ENCODE measurements around the gene GPR161.
"Not testable (repeated sequence)": the region's sequence is repeated elsewhere in the genome, so short reads cannot be mapped to it uniquely, and the experiment has no call there.

GPR161 gene, protein sequence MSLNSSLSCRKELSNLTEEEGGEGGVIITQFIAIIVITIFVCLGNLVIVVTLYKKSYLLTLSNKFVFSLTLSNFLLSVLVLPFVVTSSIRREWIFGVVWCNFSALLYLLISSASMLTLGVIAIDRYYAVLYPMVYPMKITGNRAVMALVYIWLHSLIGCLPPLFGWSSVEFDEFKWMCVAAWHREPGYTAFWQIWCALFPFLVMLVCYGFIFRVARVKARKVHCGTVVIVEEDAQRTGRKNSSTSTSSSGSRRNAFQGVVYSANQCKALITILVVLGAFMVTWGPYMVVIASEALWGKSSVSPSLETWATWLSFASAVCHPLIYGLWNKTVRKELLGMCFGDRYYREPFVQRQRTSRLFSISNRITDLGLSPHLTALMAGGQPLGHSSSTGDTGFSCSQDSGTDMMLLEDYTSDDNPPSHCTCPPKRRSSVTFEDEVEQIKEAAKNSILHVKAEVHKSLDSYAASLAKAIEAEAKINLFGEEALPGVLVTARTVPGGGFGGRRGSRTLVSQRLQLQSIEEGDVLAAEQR

DNA sequence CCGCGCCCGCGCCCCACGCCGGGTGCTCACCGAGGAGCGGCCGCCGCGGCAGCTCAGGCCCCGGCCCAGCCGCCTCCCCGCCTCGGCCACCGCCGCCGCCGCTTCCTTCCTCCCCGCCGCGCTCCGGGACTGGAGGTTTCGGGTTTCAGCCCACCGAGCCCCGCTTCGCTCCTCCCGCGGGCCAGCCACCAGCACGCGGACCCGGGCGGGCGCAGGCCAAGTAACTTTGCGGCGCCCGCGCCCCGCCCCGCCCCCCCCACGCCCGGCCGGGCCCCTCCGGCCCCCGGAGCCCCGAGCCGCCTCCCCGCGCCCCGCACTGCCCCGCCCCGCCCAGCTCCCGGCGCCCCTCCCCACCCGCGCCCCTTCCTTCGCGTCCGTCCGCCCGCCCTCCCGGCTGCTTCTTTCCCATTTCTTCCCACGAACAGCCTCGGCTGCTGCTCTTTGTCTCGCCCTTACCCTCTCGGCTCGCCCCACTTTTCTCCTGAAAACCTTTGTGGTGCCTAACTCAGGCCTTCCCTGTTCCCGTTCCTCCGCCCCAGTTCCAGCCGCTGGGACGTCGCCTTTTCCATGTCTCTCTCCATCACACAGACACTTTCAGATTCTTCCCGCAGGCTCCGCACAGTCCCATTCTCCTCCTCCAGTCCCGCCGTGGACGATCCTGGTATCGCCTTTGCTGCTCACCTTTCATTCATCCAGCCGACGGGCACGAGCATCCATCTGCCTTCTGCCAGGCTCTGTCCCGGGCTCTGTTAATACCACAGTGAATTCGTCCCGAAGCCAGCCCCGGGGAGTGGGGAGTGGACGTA is at the start of gene GPR161:
TSS of gene GPR161 (minus strand) at position 222 of the 806 bp plus-strand sequence. CDS start 32,080 bp downstream, outside the sequence.
- DNase-seq: no peak

DNA sequence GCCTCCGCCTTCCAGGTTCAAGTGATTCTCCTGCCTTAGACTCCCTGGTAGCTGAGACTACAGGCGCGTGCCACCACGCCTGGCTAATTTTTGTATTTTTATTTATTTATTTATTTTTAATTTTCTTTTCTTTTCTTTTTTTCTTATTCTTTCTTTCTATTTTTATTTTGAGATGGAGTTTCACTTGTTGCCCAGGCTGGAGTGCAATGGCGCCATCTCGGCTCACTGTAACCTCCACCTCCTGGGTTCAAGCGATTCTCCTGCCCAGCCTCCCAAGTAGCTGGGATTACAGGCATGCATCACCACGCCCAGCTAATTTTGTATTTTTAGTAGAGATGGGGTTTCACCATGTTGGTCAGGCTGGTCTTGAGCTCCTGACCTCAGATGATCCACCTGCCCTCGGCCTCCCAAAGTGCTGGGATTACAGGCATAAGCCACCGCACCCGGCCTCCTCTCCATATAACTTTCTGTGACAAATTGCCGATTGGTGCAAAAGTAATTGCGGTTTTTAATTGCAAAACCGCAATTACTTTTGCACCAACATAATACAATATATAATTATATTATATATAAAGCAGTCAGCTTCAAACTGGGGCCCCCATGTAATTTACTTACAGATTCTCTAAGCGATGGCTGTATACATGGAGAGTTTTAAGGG is 44.5 kb upstream of the GPR161 start:
- not testable (repeated sequence) for DNase-seq

DNA sequence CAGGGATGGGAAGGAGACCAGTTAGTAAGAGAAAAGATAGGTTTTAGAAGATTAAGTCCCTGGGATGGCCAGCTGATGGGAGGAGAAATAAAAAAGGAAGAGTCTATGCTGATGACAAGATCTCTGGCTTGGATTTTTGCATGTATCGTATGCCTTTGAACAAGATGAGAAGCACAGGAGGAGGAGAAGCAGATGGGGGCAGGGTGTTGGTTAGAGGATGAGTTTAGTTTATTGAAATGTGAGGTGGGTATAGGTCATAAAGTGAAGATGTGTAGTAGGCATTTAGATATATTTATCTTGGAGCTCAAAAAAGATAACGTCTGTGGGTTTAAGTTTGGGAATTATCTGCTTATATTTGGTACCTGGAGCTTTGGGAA is 43.4 kb upstream of the GPR161 start:
- DNase-seq: no peak

DNA sequence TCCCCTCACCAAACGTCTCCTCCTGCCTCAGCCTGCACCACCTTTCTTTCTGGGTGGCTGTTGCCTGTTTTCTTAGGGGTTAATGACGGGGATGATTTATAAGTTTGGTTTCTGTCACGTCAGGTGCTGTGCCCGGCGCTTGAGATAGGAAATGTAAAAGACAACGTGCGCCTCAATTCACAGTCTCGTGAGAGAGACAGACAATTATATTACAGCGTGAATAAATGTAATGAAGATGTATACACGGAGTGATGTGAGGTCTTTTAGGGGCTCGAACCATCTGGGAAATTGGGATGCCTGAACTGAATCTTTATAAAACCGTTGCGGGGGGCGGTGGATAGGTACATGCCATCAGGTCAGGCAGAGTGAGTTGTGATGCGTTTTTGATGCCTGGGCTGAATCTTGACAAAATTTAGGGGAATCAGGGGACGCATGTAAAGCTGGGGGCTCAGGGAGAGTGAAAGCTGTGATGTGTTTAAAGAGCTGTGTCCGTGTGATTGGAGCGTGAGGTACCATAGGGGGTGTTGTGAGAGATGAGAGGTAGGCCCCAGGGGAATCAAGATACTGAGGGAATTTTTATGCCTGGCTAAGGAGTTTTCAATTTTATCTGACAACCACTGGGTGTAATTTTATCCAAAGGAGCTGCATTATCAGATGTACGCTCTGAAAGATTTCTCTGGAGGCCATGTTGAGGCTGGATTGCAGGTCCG is 42.9 kb upstream of the GPR161 start:
- DNase-seq: no peak

DNA sequence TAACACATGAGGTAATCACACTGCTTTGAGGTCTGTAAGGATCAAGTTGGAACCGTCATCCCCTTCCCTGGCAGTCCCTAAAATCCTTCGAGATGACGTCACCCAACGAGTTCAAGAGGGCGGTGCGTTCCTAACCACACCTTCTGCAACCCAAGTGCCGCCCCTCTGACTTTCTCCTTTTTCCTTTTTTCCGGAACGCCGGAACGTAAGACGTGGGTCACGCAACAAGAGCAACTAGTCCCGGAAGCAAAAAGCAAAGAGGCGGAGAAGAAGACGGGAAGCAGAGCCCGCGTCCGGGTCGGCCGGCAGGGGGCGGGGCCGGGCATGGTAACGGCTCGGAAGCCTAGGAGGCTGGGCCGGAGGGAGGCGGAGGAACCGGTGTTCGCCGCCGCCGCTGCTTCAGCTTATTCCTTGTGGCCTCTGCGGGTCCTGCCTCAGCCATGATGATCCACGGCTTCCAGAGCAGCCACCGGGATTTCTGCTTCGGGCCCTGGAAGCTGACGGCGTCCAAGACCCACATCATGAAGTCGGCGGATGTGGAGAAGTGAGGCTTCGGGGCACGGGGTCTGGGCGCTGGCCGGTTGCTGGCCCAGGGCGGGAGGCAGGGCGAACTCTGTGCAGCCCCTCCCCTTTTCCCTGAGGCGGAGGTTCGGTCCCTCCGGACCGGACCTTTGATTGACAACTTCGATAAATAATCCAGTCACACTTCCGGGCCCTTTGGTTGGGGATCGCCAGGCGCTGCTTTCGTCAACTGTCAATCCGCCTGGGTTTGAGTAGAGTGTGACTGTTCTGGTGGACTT is 42.1 kb upstream of the GPR161 start, which contains the start of gene TIPRL:
TSS of gene TIPRL (plus strand) at position 325 of the 800 bp plus-strand sequence. CDS start at position 441, 116 bp downstream.
- DNase-seq: peak; percentile 99

DNA sequence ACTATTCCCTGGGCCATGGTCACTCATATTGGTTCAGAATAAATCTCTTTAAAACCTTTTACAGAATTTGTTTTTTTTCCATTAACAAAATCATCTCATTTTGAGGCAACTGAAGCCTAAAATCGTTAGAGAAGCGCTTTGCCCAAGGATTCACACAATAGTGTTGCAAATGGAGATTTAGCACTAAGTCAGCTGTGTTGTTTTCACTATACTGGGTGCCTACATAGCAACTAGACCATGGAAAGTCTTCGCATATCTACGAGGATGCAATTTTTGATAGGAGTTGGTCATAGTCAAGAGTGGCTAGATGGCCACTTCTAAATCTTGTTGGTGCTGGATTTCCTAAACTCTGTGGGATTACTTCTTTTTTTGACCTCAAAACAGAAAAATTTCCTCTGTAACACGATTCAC is 41.5 kb upstream of the GPR161 start:
- DNase-seq: no peak

DNA sequence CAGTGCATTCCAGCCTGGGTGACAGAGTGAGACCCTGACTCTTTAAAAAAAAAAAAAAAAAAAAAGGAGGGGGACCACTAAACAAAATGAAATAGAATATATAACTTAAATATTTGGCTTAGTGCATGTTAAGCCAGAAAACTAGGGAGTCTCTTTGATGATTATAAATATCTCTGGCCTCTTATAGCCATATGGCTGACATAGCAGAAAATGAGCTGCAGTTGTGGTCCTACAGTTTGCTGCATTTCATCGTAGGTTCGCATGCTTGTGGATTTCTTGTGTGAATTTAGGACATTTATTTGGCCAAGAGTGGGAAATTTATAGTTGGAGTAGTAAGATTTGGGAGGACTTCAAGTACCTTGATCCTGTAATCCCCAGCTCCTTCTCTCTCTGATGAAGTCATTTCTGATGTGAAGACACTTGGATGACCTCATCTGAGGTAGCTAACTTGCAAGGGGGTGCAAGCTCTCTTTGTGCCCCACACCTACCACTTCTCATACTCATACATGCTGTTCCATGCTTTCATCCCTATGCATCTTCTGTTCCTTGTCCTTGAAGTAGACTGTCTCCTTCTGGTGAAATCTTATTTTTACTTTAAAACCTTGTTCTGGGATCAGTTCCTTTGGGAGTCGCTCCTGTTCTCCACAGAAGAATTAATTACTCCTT is 35.7 kb upstream of the GPR161 start:
- DNase-seq: no peak

DNA sequence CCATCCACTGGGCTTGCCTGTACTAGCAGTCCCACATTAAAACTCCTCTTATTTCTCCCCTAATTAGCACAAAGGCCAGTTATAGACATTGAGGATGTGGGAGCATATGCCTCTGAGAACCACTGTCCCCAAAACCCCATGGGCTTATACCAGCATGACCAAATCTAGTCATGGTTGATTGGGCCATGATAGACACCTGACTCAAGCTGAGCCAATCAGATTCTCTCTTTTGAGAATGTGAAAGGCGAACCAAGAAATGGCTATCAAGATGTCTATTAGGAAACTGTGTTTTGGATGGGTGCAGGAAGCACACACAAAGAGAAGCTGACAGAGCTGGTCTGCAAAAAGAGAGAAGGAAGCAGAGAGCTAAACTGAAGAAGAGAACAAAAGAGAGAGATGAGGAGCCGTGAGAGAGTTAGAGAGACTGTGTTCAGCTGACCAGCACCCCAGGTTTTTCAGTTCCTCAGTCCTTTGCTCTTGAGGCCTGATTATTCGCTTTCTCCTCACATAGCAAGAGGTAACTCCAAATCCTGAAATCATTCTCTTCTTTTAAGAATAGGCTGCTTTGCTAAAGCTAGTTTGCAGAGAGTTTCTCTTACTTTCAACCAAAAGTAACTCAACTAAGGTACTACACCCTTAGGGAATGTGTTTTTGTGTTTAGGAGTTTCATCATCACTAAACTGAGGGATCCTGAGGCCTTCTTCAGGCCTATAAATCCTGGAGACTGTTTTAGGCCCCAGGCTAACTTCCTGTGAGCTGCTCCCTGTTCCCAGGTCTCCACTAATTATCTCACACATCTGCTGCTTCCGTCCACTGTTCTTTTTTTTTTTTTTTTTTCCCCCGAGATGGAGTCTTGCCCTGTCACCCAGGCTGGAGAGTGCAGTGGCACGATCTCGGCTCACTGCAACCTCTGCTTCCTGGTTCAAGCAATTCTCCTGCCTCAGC is 34.1 kb upstream of the GPR161 start:
- DNase-seq: no peak

DNA sequence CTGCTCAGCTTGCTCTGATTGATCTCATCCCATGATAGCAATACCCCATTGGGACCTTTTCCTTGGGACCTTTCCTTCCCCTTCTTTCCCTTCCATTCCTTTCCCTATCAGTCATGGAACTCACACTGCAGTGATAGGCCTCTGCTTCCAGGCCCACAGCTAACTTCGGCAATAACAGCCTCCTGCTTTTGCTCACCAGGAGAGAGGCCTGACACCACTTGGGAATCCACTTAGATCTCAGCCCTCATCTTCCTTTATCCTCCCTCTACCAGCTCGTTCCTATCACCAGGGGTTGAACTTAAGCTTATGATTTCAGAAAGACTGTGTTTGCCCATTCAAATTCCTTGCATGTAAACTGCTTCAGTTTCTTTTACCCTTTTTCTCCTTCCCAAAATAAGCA is 31.1 kb upstream of the GPR161 start:
- DNase-seq: no peak

DNA sequence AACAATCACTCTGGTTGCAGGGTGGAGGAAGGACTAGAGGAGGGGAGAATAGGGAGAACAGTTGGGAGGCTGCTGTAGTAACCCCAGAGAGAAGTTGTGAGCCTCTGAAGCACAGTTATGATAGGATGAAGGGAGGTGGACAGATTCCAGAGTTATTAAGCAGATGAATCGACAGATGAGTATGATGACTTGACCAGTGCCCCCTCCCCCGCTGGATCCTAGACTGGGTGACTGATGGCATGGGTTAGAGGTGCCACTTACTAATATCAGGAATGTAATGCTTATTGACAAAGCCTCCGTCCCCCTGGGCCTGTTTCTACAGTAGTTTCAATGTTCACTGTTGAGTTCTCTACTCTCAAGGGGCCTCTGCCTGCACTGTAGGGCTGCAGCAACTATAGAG is 28.0 kb upstream of the GPR161 start:
- no peak for DNase-seq

DNA sequence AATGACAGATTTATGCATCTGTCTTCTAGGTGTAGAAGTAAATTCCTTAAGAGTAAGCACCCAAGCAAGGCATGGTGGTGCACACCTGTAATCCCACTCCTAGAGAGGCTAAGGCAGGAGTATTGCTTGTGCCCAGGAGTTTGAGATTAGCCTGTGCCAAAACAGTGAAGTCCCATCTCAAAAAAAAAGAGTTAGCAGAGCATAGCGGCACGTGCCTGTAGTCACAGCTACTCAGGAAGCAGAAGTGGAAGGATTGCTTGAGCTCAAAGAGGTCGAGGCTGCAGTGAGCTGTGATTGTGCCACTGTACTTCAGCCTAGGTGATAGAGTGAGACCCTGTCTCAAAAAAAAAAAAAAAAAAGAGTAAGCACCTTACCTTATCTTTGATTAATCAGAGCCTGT is 26.9 kb upstream of the GPR161 start:
- no peak for DNase-seq

DNA sequence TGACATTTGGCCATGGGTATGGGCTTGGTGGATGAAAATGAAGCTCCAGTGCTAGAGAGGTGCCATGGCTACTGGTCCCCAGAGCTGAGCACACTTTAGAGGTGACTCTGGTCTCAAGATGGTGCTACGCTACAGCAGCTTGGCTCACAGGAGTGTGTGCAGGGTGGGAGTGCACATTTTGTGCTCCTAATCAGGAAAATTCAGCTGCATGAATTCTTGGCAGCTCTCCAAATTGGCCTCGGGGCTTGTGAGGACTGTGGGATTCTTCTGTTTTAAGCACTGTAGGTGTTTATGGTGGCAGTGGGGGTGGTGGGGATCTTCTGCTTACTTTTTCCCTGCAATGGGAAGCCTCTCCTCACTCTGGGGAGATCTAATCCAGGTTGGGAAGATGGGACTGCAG is 24.7 kb upstream of the GPR161 start:
- no peak for DNase-seq

DNA sequence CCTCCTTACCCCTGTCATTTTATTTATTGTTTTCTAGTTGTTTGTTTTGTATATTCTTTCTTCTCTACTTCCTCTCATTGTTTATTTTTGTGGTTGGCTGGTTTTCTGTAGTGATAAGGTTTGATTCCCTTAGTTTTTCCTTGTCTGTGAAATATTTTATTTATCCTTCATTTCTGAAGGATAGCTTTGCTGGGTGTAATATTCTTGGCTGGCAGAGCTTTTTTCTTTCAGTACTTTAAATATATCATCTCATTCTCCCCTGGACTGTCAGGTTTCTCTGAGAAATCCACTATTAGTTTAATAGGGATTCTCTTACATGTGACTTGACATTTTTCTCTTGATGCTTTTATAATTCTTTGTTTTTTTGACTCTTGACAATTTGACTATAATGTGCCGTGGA is 23.2 kb upstream of the GPR161 start:
- DNase-seq: no peak

DNA sequence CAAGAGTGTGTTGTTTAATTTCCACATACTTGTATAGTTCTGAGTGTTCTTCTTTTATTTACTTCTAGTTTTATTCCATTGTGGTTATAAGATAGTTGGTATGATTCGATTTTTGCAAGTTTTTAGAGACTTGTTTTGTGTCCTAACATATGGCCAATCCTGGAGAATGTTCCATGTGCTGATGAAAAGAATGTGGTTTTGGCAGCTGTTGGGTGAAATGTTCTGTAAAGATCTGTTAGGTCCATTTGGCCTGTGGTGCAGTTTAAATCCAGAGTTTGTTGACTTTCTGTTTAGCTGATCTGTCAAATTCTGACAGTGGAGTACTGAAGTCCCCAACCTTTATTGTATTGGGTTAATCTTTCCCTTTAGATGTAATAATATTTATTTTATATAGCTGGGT is 22.5 kb upstream of the GPR161 start:
- no peak for DNase-seq

DNA sequence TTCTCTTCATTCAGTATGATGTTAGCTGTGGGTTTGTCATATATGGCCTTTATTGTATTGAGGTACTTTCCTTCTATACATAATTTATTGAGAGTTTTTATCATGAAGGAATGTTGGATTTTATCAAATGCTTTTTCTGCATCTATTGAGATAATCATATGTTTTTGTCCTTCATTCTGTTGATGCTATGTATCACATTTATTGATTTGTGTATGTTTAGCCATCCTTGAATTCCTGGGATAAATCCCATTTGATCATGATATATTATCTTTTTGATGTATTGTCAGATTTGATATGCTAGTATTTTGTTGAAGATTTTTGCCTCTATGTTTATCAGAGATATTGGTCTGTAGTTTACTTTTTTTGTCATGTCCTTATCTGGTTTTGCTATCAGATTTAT is 20.9 kb upstream of the GPR161 start:
- DNase-seq: no peak

DNA sequence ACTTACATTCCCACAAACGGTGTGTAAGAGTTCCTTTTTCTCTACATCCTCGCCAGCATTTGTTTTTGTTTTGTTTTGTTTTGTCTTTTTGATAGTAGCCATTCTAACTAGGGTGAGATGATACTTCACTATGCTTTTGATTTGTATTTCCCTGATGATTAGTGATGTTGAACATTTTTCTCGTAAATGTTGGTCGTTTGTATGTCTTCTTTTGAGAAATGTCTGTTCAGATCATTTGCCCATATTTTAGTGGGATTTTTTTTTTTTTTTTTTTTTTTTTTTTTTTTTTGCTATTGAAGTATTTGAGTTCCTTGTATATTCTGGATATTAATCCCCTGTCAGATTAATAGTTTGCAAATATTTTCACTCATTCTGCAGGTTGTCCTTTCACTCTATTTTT is 19.2 kb upstream of the GPR161 start:
- no peak for DNase-seq

DNA sequence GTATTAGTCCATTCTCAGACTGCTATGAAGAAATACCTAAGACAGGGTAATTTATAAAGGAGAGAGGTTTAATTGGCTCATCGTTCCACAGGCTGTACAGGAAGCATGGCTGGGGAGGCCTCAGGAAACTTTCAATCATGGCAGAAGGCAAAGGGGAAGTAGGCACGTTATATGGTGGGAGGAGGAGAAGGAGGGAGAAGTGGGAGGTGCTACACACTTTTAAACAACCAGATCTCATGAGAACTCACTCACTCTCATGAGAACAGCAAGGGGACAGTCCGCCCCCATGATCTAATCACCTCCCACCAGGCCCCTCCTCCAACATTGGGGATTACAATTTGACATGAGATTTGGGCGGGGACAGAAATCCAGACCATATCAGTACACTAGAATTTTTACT is 18.0 kb upstream of the GPR161 start:
- not testable (repeated sequence) for DNase-seq

DNA sequence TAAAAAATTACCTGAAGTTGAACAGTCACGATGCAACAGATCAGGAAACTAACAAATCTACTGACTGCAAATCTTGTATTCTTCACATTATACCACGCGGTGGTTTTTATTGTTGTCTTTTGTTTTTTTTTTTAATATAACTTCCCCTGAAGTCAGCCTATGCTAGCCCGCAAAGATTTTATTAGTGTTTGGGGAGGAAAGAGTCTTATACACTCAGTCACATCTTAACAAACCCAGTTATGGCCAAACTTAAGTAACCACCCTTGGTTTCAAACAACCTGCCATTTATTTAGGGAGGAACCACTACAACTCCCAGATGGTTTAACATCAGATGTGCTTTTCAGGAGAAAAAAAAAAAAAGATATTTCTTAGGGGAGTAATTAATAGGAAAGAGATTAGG is 15.2 kb upstream of the GPR161 start:
- DNase-seq: no peak

DNA sequence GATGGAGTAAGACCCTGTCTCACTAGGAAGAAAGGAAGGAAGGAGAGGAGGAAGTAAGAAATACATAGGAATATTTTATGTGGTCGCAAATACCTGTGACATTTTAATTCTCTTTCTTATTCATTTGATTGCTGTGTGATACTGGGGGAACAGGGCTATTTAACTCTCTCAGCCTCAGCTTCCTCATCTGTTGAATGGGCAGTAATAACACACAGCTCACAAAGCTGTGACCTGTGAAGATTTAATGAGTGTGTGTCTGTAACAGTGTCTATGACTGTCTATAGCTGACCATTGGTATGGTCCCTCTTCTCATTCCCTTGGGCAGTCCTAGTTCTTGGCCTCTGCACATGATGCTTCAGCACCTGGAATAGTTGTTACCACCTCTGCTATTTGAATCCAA is 13.6 kb upstream of the GPR161 start:
- no peak for DNase-seq

DNA sequence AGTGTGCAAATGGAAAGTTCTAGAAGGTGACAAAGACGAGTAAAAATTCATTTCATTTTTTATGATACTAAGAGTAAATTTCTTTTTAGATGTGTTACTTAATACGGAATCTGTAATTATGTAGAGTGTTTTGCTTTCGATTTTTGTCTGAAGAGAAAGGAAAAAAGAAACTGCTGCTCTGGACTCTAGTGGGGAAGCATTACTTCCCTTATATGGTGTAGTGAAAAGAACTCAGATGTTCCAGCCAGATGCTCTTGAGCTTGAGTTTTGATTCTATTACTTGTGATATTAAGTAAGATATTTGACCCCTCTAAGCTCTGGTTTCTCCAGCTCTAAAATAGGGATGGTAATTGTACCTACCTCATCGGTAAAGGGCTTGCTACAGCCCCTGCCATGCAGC is 12.2 kb upstream of the GPR161 start:
- DNase-seq: no peak
